Esophagus muscularis mucosa (tissue), 4 donors: ENCODE data around the gene ZBTB5.

Source experiments
- EP300 ChIP-seq: sonication (generic); formaldehyde crosslinking; IDR thresholded peaks from one replicate; pipeline ENCODE4 v1.6.1; 2017; ENCODE audit warnings: antibody characterized with exemption
- POLR2A ChIP-seq: fragments of 450-650 bp; IDR thresholded peaks from one replicate; pipeline ENCODE4 v1.6.1; 2017; ENCODE audit warnings: antibody characterized with exemption, moderate library complexity, mild to moderate bottlenecking, low read depth
- TF ChIP-seq, protein P1 (sequence below), 3 experiments: fragments of 200-600 bp in 2 of 3; fragments of 450-650 bp in 1 of 3; sonication (generic) in 2 of 3; IDR thresholded peaks; one replicate each; pipeline ENCODE4 v1.5.1; 2017 to 2019; ENCODE audit warnings: antibody characterized with exemption in 3 of 3, mild to moderate bottlenecking in 2 of 3, moderate library complexity in 1 of 3

DNA sequence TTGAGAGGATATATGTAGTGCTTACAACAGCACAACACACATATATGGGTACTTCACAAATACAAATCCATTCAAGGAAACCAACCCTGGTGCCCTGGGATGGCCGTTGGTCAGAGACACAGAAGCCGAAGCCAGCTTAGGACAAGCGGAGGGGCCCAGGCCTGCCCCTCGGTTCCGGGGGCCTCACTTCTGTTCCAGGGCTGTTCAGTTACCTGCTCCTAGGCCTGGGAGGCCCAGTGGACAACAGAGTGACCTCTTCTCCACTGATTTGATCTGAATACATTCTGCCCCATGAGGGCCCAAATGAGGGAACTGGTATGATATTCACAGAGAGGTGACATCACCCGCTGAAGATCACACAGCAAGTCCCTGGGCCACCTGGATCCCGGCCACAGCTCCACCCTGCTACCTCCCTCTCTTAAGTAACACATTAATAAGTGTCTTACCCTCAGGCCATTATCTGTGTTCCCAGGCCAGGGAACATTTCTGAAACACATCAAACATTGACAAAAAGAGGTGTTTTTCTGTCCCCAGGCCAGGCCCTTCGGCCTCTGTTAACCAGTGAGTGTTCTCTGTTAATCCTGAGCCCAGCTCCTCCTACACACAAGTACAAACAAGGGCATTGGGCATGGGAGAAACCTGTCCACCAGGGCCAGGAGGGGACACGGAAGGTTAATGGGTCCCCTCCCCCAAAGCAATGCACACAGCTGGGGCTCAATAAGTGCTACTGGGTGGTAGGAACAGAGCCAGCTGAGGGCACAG, 47.2 kb downstream of the ZBTB5 start:
- TF ChIP-seq, protein P1, sequence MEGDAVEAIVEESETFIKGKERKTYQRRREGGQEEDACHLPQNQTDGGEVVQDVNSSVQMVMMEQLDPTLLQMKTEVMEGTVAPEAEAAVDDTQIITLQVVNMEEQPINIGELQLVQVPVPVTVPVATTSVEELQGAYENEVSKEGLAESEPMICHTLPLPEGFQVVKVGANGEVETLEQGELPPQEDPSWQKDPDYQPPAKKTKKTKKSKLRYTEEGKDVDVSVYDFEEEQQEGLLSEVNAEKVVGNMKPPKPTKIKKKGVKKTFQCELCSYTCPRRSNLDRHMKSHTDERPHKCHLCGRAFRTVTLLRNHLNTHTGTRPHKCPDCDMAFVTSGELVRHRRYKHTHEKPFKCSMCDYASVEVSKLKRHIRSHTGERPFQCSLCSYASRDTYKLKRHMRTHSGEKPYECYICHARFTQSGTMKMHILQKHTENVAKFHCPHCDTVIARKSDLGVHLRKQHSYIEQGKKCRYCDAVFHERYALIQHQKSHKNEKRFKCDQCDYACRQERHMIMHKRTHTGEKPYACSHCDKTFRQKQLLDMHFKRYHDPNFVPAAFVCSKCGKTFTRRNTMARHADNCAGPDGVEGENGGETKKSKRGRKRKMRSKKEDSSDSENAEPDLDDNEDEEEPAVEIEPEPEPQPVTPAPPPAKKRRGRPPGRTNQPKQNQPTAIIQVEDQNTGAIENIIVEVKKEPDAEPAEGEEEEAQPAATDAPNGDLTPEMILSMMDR (IDR thresholded peaks at IDR 0.05): no peak
- TF ChIP-seq EP300: no peak
- no peak for TF ChIP-seq POLR2A
